KMS-11 (cell line): Measurements from ENCODE around the gene ATP8B1.

Source experiments
- H2AFZ ChIP-seq: fragments of 200-600 bp; sonication (generic); 2 replicates; pipeline ENCODE4 v1.6.1; 2016; ENCODE audit warnings: antibody characterized with exemption, mixed run types, low read depth
- H3K27ac ChIP-seq: fragments of 200-600 bp; sonication (generic); 2 replicates; pipeline ENCODE4 v1.6.1; 2016; ENCODE audit warnings: mild to moderate bottlenecking, mixed run types
- H3K27me3 ChIP-seq: fragments of 200-600 bp; sonication (generic); 2 replicates; pipeline ENCODE4 v1.6.1; 2017; ENCODE audit warnings: mild to moderate bottlenecking, low read depth, mixed run types, moderate library complexity; ENCODE audit not compliant: insufficient read depth
- H3K36me3 ChIP-seq: fragments of 200-600 bp; sonication (generic); 2 replicates; pipeline ENCODE4 v1.6.1; 2017; ENCODE audit warnings: mild to moderate bottlenecking, mixed run types; ENCODE audit not compliant: insufficient read depth
- H3K4me1 ChIP-seq: fragments of 200-600 bp; sonication (generic); 2 replicates; pipeline ENCODE4 v1.6.1; 2016; ENCODE audit warnings: mild to moderate bottlenecking, low read depth, mixed run types; ENCODE audit not compliant: poor library complexity, severe bottlenecking
- H3K4me2 ChIP-seq: fragments of 200-600 bp; sonication (generic); 2 replicates; pipeline ENCODE4 v1.7.0; 2016; ENCODE audit warnings: mild to moderate bottlenecking, mixed run types
- H3K4me3 ChIP-seq: fragments of 200-600 bp; sonication (generic); IDR thresholded peaks from 2 replicates; pipeline ENCODE4 v1.6.1; 2017; ENCODE audit warnings: low read depth, low read length, mixed read lengths; ENCODE audit not compliant: insufficient read depth
- H3K79me2 ChIP-seq: fragments of 200-600 bp; sonication (generic); 2 replicates; pipeline ENCODE4 v1.6.1; 2016; ENCODE audit warnings: low read depth, mixed run types; ENCODE audit not compliant: insufficient read depth
- H3K9ac ChIP-seq: fragments of 200-600 bp; sonication (generic); 2 replicates; pipeline ENCODE4 v1.6.1; 2016; ENCODE audit warnings: mild to moderate bottlenecking, mixed run types
- H4K20me1 ChIP-seq: fragments of 200-600 bp; sonication (generic); 2 replicates; pipeline ENCODE4 v1.6.1; 2016; ENCODE audit warnings: mild to moderate bottlenecking, mixed run types; ENCODE audit not compliant: insufficient read depth
- CTCF ChIP-seq: fragments of 200-600 bp; sonication (generic); conservative IDR thresholded peaks from 2 replicates; pipeline ENCODE4 v1.6.1; 2017; ENCODE audit warnings: low read depth, mild to moderate bottlenecking, antibody characterized with exemption, low read length, moderate library complexity, mixed read lengths

Gene ATP8B1

GRCh38 chr18:57715671-57716070 lies 87.4 kb downstream of the ATP8B1 start:
- H4K20me1 ChIP-seq, result no peaks in the 10 kb centered on the region
- no peaks in the 10 kb centered on the region for H3K79me2 ChIP-seq
- no peak overlapping the region for H3K4me2 ChIP-seq
- H3K27me3 ChIP-seq, result no peaks in the 10 kb centered on the region
- no peak overlapping the region for H2AFZ ChIP-seq
- no peaks in the 10 kb centered on the region for H3K4me1 ChIP-seq
- H3K27ac ChIP-seq, result no peak overlapping the region
- no peaks in the 10 kb centered on the region for H3K36me3 ChIP-seq
- TF ChIP-seq CTCF, result no peak
- no peak overlapping the region for H3K9ac ChIP-seq
- H3K4me3 ChIP-seq, result no peak overlapping the region

- no peak overlapping the region for H2AFZ ChIP-seq
- H4K20me1 ChIP-seq, result no peaks in the 10 kb centered on the region
- H3K79me2 ChIP-seq, result no peaks in the 10 kb centered on the region
- no peaks in the 10 kb centered on the region for H3K36me3 ChIP-seq
- no peak overlapping the region for H3K4me3 ChIP-seq
- H3K27me3 ChIP-seq, result no peaks in the 10 kb centered on the region
- H3K4me2 ChIP-seq, result no peak overlapping the region
- no peak for TF ChIP-seq CTCF
- H3K27ac ChIP-seq, result no peak overlapping the region
- no peak overlapping the region for H3K9ac ChIP-seq
- H3K4me1 ChIP-seq, result no peaks in the 10 kb centered on the region
Measured at GRCh38 chr18:57715073-57715472, 88.0 kb downstream of the ATP8B1 start.

- TF ChIP-seq CTCF, result no peak
- Histone ChIP-seq H3K27ac (no peak overlapping the region), H2AFZ (no peak overlapping the region), H3K9ac (no peak overlapping the region), H3K4me1 (no peaks in the 10 kb centered on the region), H3K4me2 (no peak overlapping the region), H4K20me1 (no peaks in the 10 kb centered on the region), H3K36me3 (no peaks in the 10 kb centered on the region), H3K4me3 (no peak overlapping the region), H3K79me2 (no peaks in the 10 kb centered on the region), H3K27me3 (no peaks in the 10 kb centered on the region)
Measured at GRCh38 chr18:57710226-57710625, 92.9 kb downstream of the ATP8B1 start.

GRCh38 chr18:57709335-57709734 lies 93.8 kb downstream of the ATP8B1 start:
- no peak overlapping the region for H3K4me3 ChIP-seq
- H3K27me3 ChIP-seq, result no peaks in the 10 kb centered on the region
- no peak overlapping the region for H3K9ac ChIP-seq
- no peaks in the 10 kb centered on the region for H3K36me3 ChIP-seq
- no peaks in the 10 kb centered on the region for H3K4me1 ChIP-seq
- no peak overlapping the region for H3K27ac ChIP-seq
- no peak overlapping the region for H2AFZ ChIP-seq
- no peak overlapping the region for H3K4me2 ChIP-seq
- H3K79me2 ChIP-seq, result no peaks in the 10 kb centered on the region
- no peak for TF ChIP-seq CTCF
- no peaks in the 10 kb centered on the region for H4K20me1 ChIP-seq

- no peak for TF ChIP-seq CTCF
- no peak overlapping the region for H2AFZ ChIP-seq
- H3K79me2 ChIP-seq, result no peaks in the 10 kb centered on the region
- H3K9ac ChIP-seq, result no peak overlapping the region
- no peak overlapping the region for H3K4me2 ChIP-seq
- no peaks in the 10 kb centered on the region for H4K20me1 ChIP-seq
- no peak overlapping the region for H3K27ac ChIP-seq
- no peak overlapping the region for H3K4me3 ChIP-seq
- H3K4me1 ChIP-seq, result no peaks in the 10 kb centered on the region
- H3K27me3 ChIP-seq, result no peaks in the 10 kb centered on the region
- no peaks in the 10 kb centered on the region for H3K36me3 ChIP-seq
Measured at GRCh38 chr18:57708288-57708687, 94.8 kb downstream of the ATP8B1 start.
